Measurements from ENCODE around the gene TIMELESS. TPM values are rescaled to one million over a fixed set of nuclear protein-coding genes. Genes with fewer than 3 reads are reported as not detected.

Gene TIMELESS
- total RNA-seq, 1 donor from 2014 or later: 12.1 TPM

DNA sequence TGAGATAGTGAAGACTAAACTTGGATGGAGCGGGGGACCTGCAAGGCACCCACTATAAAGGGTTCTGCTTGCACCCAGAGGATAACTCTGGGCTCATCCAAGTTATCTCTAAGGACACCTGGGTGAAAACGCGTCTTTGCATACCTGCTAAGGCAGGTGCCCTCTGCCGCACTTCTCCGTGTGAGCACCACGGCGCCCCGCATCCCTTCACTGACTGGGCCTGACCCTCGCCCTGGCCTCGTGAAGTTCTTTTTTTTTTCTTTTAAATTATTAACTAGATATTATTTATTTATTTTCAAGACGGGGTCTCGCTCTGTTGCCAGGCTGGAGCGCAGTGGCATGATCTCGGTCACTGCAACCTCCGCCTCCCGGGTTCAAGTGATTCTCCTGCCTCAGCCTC is 66.6 kb downstream of the TIMELESS start:
- no peak for TF ChIP-seq CTCF (IDR thresholded peaks at IDR 0.05)
- Mint-ChIP-seq H3K27ac (ENCODE audit: unreplicated experiment) (no peak overlapping the region), H3K4me3 (ENCODE audit: unreplicated experiment) (no peak overlapping the region), H3K4me1 (ENCODE audit: low read depth) (peaks cover 19% of the 10 kb centered on the region), H3K36me3 (ENCODE audit: low read depth) (no peaks in the 10 kb centered on the region), H3K9me3 (ENCODE audit: low read depth) (no peaks in the 10 kb centered on the region), H3K27me3 (ENCODE audit: low read depth) (no peaks in the 10 kb centered on the region)
- DNase-seq (ENCODE audit: low spot score): no peak

DNA sequence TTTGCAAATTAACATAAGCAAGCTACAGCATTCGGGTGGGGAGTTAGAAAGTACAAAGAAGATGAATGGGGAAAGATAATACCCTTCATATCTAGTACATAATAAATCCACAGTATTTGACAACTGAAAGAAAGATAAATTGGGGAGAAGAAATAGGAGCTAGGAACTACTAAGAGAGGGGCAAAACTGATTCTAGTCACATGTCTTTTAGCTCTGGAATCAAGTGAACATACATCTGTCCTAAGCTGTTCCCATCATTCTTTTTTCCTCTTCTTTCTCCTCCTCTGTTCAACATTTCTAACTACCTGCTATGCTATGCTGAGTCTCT is 71.3 kb downstream of the TIMELESS start:
- TF ChIP-seq CTCF (IDR thresholded peaks at IDR 0.05): no peak
- no peak overlapping the region for H3K4me3 Mint-ChIP-seq (ENCODE audit: unreplicated experiment)
- DNase-seq (ENCODE audit: low spot score): no peak
- H3K27me3 Mint-ChIP-seq (ENCODE audit: low read depth): no peaks in the 10 kb centered on the region
- H3K4me1 Mint-ChIP-seq (ENCODE audit: low read depth): no peaks in the 10 kb centered on the region
- no peaks in the 10 kb centered on the region for H3K36me3 Mint-ChIP-seq (ENCODE audit: low read depth)
- peaks cover 6% of the 10 kb centered on the region for H3K9me3 Mint-ChIP-seq (ENCODE audit: low read depth)
- no peak overlapping the region for H3K27ac Mint-ChIP-seq (ENCODE audit: unreplicated experiment)

DNA sequence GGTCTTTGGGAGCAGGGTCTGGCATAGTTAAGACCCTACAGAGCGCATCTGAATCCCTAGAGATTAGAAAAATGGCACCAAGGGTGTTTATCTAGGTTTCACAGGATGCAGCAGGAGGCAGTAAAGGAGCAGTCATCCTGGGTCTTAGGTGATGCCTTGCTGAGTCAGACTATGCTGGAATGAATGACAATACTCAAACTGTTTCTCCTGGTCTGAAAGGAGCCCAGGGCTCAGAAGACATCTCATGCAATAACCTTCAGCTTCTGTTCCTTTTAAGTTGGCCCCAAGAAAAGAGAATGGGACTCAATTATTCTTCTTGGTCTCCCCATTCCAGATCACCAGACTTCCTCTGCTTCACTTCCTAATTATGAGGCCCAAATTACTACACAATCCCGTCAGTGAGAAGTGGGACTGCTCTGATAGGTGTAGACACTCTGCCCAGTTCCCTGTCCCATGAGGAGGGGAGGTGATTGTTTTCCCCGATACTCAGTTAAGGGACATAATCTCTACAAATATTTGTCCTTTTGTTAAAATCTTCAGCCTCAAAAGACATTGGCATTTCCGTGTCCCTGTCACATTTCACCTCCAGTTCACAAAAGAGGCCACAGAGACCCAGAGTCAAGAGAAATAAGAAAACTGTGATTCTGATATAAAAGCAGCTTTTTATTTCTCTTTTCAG is 71.8 kb downstream of the TIMELESS start:
- H3K4me3 Mint-ChIP-seq (ENCODE audit: unreplicated experiment): no peak overlapping the region
- DNase-seq (ENCODE audit: low spot score): no peak
- H3K27ac Mint-ChIP-seq (ENCODE audit: unreplicated experiment): no peak overlapping the region
- no peaks in the 10 kb centered on the region for H3K36me3 Mint-ChIP-seq (ENCODE audit: low read depth)
- H3K27me3 Mint-ChIP-seq (ENCODE audit: low read depth): no peaks in the 10 kb centered on the region
- no peak for TF ChIP-seq CTCF (IDR thresholded peaks at IDR 0.05)
- H3K4me1 Mint-ChIP-seq (ENCODE audit: low read depth): no peaks in the 10 kb centered on the region
- peaks cover 10% of the 10 kb centered on the region for H3K9me3 Mint-ChIP-seq (ENCODE audit: low read depth)

- DNase-seq (ENCODE audit: low spot score): no peak
- peaks cover 7% of the 10 kb centered on the region for H3K27me3 Mint-ChIP-seq (ENCODE audit: low read depth)
- no peak overlapping the region for H3K4me3 Mint-ChIP-seq (ENCODE audit: unreplicated experiment)
- H3K27ac Mint-ChIP-seq (ENCODE audit: unreplicated experiment): no peak overlapping the region
- peaks cover 10% of the 10 kb centered on the region for H3K9me3 Mint-ChIP-seq (ENCODE audit: low read depth)
- no peaks in the 10 kb centered on the region for H3K4me1 Mint-ChIP-seq (ENCODE audit: low read depth)
- no peaks in the 10 kb centered on the region for H3K36me3 Mint-ChIP-seq (ENCODE audit: low read depth)
- no peak for TF ChIP-seq CTCF (IDR thresholded peaks at IDR 0.05)
Observed at GRCh38 chr12:56375598-56376434, 73.4 kb downstream of the TIMELESS start.

- H3K27ac Mint-ChIP-seq (ENCODE audit: unreplicated experiment): no peak overlapping the region
- H3K36me3 Mint-ChIP-seq (ENCODE audit: low read depth): no peaks in the 10 kb centered on the region
- no peaks in the 10 kb centered on the region for H3K4me1 Mint-ChIP-seq (ENCODE audit: low read depth)
- H3K9me3 Mint-ChIP-seq (ENCODE audit: low read depth): peaks cover 10% of the 10 kb centered on the region
- peaks cover 7% of the 10 kb centered on the region for H3K27me3 Mint-ChIP-seq (ENCODE audit: low read depth)
- no peak for TF ChIP-seq CTCF (IDR thresholded peaks at IDR 0.05)
- no peak for DNase-seq (ENCODE audit: low spot score)
- no peak overlapping the region for H3K4me3 Mint-ChIP-seq (ENCODE audit: unreplicated experiment)
Observed at GRCh38 chr12:56374726-56375597, 74.3 kb downstream of the TIMELESS start.

Data from chondrocyte (in vitro differentiated cells).